HG03025 (cell line): ENCODE data around the gene MYO1E.
"Not testable (repeated sequence)": the region's sequence is repeated elsewhere in the genome, so short reads cannot be mapped to it uniquely, and the experiment has no call there.

Source experiments
- ATAC-seq: cut with Tn5 transposase; IDR thresholded peaks from one replicate; pipeline ENCODE4 v1.9.1; 2021; ENCODE audit warnings: mild to moderate bottlenecking, moderate library complexity; ENCODE audit not compliant: unreplicated experiment, low FRiP score

MYO1E gene

GRCh38 chr15:59152694-59153450 lies 219.8 kb downstream of the MYO1E start:
- no peak for ATAC-seq

GRCh38 chr15:59150185-59150584 lies 222.5 kb downstream of the MYO1E start:
- no peak for ATAC-seq

- no peak for ATAC-seq
These were observed 224.4 kb downstream of the MYO1E start for GRCh38 chr15:59148153-59148833.

DNA sequence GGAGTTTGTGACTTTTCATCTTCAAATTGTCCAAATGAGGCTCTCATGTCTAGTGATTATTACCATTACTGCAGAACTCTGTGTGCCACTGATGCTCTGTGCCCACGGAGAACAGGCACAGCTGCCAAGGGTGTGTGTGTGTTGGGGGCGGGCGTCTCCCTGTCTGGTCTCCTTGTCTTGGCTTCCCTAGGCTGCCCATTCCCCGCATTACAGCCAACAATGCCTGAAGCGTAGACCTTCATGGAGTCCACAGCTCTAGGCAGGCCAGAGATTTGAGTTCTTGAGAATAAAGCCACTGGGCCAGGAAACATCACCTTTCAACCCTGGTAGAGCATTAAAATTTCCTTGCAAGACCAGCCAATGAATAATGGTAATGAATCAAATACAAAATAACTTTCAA lies 225.0 kb downstream of the MYO1E start:
- ATAC-seq = no peak

DNA sequence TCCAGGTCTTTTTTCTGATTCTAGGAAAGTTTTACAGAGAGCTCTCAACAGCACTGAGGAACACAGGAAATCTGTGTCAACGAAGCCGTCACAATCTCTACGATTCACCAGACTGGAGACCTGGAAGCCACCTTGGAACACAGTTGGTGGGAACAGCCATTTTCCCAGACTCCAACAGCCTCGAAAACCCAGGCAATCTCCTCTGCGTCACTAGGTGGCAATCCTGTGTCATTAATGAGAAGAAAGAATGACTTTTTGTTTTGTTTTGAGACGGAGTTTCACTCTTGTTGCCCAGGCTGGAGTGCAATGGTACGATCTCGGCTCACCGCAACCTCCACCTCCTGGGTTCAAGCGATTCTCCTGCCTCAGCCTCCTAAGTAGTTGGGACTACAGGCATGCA lies 228.1 kb downstream of the MYO1E start:
- not testable (repeated sequence) for ATAC-seq

DNA sequence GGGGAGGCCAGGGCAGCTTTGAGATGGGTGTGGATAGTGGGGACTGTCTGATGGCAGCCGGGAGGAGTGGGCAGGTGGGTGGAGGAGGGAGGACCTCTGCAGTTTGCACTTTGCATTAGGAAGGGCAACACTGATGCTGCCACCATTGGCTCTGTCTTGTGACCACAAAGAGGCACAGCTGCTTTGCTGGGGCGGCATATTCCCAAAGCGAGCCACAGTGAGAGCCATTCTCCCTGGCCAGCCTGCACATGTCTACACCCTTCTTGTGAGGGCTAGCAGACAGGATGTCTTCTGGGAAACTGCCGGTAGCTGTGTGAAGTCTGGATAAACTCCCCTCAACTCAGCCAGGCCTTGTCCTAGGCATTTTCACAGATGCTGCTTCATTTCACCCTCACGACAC lies 229.4 kb downstream of the MYO1E start:
- no peak for ATAC-seq

- ATAC-seq = no peak
These were observed 232.0 kb downstream of the MYO1E start for GRCh38 chr15:59140422-59141226.

DNA sequence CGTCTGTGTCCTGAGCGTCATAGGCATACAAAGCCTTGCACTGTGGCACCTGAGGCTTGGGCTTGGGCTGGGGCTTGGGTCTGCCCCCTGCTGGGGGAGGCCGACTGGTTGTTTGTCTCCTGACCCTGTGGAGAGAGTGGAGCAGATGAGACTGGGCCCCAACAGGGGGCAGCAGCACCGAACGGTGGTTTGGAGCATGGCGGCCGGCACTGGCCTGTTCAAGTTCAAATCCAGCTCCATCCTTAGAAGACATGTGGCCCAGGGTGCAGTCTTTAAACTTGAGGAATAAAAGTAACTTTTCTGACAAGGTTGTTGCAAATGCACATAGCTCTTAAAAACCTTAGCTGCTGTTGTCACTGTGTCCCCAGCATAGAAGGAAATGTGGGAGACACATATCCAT lies 234.4 kb downstream of the MYO1E start:
- ATAC-seq = no peak

GRCh38 chr15:59137566-59137965 lies 235.1 kb downstream of the MYO1E start:
- no peak for ATAC-seq

- ATAC-seq = no peak
These were observed 238.7 kb downstream of the MYO1E start for GRCh38 chr15:59133929-59134427.

DNA sequence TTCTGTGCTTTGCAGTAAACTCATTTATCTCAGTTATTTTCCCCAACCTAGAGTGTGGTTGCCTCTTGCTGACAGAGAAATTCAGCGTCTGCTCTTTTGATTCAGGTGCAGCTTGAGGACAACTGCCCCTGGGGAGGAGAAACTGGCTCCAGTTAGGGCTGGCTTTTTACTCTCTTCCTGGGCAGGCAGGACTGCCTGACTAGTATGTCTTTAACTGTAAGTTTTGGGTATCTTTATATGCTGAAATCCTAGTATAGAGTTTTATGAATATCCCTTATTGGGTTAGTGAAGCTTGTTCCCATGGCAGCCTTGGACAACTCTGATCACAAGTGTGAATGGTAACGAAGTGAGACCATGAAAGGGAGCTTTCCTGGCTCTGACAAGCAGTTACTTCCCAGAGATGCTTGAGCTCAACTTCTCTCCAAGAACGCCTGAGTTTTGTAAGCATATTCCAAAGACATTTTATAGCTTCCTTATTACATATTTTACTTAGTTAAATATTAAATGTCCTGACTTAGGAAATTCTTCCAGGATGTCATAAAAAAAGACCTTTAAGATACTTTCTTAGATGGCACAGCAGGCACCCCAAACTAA lies 240.6 kb downstream of the MYO1E start:
- ATAC-seq = no peak

- ATAC-seq = no peak
These were observed 241.2 kb downstream of the MYO1E start for GRCh38 chr15:59131456-59131855.

- ATAC-seq = not testable (repeated sequence)
These were observed 245.4 kb downstream of the MYO1E start for GRCh38 chr15:59127255-59127654.

- ATAC-seq = not testable (repeated sequence)
These were observed 247.0 kb downstream of the MYO1E start for GRCh38 chr15:59125683-59126082.

DNA sequence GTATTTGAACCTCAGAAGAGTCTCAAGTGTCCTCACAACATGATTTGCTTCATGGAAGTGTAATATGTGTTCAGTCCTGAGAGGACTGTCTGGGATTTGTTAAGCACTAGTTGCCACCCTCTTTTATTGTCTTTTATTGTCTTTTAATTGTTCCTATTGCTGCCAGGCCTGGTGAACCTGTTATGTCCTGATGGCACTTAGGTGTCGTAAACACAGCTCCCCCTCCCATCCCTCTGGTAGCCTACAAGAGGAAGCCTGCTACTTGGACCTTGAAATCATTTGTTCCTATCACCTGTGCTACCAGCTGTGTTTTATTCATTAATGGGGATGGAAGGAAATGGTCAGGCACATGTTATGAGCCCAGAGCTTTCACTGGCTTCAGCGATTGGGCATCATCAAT lies 248.4 kb downstream of the MYO1E start:
- no peak for ATAC-seq

GRCh38 chr15:59120937-59121336 lies 251.7 kb downstream of the MYO1E start:
- ATAC-seq = no peak

GRCh38 chr15:59119625-59120024 lies 253.0 kb downstream of the MYO1E start:
- ATAC-seq = no peak

DNA sequence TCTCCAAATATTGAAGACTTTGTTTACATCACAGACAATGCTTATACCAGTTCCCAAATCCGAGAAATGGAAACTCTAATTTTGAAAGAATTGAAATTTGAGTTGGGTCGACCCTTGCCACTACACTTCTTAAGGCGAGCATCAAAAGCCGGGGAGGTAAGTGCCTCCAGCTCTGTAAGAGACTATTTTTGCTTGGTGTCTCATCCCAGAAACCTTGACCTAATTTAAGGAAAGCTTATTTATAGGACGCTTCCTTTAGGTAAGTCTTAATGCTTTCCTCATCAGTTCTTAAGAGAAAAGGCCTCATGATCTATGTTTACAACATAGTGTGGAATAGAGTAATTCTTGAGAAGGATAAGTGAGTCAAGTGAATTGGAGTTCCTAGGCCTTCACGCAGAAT lies 255.9 kb downstream of the MYO1E start:
- ATAC-seq = no peak

GRCh38 chr15:59116141-59116540 lies 256.5 kb downstream of the MYO1E start:
- no peak for ATAC-seq

DNA sequence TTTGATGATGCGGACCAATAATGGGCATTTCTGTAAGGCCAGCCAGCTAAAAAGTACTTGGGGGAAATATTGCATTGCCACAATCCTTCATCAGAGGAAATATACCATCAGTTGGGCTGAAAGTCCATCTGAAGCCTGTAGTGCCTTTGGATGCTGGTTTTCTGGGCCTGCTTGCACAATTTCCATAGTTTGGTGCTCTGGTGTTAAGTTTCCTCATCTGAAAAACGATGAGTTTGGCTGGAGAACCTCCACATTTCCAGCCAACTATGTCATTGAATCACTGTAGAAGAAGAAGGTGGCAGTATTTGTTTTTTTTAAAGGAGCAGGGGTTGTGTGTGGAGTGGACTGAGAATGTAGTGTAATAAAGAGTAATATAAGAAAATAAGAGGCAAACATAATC lies 257.6 kb downstream of the MYO1E start:
- ATAC-seq = no peak

DNA sequence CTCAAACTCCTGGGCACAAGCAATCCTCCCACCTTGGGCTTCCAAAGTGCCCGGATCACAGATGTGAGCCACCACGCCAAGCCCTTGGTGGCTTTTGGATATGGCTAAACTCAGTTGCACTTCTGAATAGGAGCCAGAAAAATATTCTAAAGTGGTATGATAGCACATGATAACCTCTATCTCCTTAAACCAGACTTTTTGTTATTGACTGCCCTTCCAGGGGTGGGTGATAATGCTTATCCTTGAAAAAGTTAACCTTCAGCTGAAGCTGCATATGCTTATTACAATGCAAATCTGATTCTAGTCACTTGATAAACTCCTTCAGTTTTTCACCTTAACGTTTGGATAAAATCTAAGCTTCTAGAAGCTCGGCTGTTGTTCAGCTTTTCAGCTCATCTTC lies 261.4 kb downstream of the MYO1E start:
- no peak for ATAC-seq
